ENCODE measurements around the gene HK1. TPM values are rescaled to one million over a fixed set of nuclear protein-coding genes. Genes with fewer than 3 reads are reported as not detected.

The HK1 gene
- total RNA-seq, 2 donors from 2014 or later, result 15.8 to 17.1 TPM

DNA sequence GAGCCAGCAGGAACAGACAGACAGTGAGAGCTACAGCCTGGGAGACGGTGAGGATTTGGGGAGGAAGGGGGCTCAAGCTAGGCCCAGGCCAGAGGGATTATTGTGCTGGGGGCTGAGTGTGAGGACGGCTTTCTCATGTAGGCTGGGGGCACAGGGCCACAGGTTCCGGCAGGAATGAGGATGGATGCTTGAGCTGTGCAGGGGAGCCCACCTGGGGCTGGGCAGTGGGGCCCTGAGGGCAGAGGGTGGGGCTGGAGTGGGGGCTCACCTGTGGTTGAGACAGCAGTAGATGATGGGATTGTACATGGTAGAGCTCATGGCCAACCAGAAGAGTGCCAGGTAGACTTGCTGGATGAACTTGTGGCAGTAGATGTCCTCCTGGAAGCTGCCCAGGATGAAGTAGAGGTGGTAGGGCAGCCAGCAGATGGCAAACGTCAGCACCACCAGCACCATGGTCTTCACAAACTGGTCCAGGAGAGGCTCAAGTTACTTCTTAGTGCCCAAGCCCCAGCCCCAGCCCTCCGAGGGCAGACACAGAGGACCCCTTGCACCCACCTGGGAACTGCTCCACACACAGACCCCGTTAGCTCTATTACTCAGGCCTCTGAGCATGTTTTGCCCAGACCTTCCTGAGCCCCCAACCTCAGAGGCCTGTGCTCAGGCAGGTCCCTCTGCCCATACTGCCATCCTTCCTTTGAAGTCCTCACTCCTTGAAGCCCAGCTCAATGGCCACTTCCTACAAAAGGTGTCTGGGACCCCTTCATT lies 128.7 kb downstream of the HK1 start:
- no peak for TF ChIP-seq POLR2A (IDR thresholded peaks at IDR 0.05)
- TF ChIP-seq, protein P1, sequence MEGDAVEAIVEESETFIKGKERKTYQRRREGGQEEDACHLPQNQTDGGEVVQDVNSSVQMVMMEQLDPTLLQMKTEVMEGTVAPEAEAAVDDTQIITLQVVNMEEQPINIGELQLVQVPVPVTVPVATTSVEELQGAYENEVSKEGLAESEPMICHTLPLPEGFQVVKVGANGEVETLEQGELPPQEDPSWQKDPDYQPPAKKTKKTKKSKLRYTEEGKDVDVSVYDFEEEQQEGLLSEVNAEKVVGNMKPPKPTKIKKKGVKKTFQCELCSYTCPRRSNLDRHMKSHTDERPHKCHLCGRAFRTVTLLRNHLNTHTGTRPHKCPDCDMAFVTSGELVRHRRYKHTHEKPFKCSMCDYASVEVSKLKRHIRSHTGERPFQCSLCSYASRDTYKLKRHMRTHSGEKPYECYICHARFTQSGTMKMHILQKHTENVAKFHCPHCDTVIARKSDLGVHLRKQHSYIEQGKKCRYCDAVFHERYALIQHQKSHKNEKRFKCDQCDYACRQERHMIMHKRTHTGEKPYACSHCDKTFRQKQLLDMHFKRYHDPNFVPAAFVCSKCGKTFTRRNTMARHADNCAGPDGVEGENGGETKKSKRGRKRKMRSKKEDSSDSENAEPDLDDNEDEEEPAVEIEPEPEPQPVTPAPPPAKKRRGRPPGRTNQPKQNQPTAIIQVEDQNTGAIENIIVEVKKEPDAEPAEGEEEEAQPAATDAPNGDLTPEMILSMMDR (IDR thresholded peaks at IDR 0.05), result no peak
- Histone ChIP-seq H3K4me1 (peaks cover 13% of the 10 kb centered on the region), H3K27me3 (no peaks in the 10 kb centered on the region), H3K36me3 (replicated peaks in 1 of 2; ENCODE audit: insufficient read depth in 1 of 2, low read depth in 2 of 2) (no peaks in the 10 kb centered on the region), H3K27ac (peak overlapping the region in 1 of 4 donors; percentile 11), H3K9me3 (no peaks in the 10 kb centered on the region), H3K4me3 (no peak overlapping the region)
- ATAC-seq (no peak), DNase-seq (no peak)
- 77 to 79% methylated on average over 5 to 6 of the region's 6 CpGs for WGBS, 2 donors
- intact Hi-C loops (cut with DNase I), result loop anchor here (10.0 kb wide), 1 partner anchor 228 kb away; the partner anchor contains the start of gene FAM241B

DNA sequence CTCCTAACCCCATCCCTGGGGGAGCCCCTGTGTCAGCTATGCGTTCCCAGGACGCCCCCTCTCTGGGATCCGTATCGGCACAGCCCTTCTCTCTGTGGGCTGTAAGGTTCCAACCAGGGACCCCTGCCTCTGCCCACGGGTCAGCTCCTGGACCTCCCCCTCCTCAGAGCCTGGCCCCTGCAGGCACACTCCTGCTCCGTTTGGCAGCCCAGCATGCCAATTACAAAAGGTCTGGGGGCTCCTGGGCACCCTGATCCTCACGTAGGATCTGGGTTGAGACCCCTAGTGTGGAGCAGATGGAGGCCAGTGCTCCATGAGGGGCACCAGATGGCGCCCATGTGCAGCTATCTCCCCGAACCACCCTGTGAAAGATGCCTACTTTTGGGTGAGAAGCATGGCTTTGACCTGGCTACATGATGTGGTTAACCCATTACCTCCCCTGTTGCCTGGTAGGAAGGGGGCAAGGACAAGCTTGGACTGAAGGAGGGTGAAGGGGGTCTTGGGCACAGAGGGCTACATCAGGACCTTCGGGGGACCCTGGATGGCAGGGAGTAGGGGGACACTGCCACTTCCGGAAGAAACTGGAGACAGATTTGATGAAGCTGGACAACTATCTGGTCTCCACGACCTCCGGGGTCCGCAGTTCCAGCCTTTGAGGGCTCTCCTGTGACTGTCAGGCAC lies 129.5 kb downstream of the HK1 start:
- intact Hi-C loops (cut with DNase I), result loop anchor here (10.0 kb wide), 1 partner anchor 227 kb away; the partner anchor contains the start of gene FAM241B
- ATAC-seq (no peak), DNase-seq (peak in 1 of 4 donors; percentile 31)
- 71 to 80% methylated on average over 9 to 14 of the region's 14 CpGs for WGBS, 2 donors
- Histone ChIP-seq H3K27ac (peak overlapping the region in 2 of 4 donors; percentile 61 to 77), H3K27me3 (no peaks in the 10 kb centered on the region), H3K4me1 (peaks cover 13% of the 10 kb centered on the region), H3K4me3 (no peak overlapping the region), H3K36me3 (replicated peaks in 1 of 2; ENCODE audit: insufficient read depth in 1 of 2, low read depth in 2 of 2) (no peaks in the 10 kb centered on the region), H3K9me3 (no peaks in the 10 kb centered on the region)
- TF ChIP-seq, protein P1 (IDR thresholded peaks at IDR 0.05), result peak in 1 of 7 experiments; percentile 18
- TF ChIP-seq POLR2A (IDR thresholded peaks at IDR 0.05), result no peak

DNA sequence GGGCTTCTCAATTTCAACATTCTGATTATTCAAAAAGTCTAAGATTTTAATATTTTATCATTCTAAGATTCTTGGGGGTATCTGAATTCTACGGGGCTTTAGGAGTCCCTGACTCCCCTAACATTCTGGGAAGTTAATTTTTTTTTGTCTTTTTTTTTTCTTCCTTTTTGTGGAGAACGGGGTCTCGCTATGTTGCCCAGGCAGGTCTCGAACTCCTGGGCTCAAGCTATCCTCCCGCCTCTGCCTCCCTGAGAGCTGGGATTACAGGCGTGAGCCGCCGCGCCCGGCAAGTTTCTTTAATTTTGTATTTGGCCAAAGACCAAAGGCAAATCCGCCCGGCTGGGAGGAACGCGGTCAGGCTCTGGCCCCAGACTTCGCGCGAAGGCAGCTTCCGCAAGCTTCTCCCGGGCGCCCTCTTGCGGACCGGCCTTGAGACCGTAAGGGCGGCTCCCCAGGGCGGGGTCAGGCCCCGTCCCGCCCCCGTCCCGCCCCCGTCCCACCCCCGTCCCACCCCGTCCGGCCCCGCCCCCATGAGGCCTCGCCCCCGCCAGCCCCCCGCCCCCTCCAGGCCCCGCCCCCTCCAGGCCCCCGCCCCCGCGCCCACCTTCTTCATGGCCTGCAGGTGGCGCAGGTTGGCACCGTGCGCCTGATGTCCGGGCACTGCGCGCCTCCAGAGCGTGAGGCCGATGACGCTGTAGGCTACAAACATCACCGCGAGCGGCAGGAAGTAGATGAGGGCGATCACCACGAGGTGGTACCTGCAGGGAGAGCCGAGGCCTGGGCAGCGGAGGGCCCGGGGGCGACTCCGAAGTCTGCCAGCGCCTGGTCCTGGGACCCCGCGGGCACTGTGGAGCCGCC lies 130.3 kb downstream of the HK1 start:
- peaks cover 13% of the 10 kb centered on the region for H3K4me1 ChIP-seq
- TF ChIP-seq, protein P1 (IDR thresholded peaks at IDR 0.05), result peak; percentile 54 to 89 (median 73)
- TF ChIP-seq POLR2A (IDR thresholded peaks at IDR 0.05), result peak; percentile 13 to 69 (median 62)
- WGBS, 2 donors, result 4 to 15% methylated on average over 19 to 53 of the region's 64 CpGs
- no peaks in the 10 kb centered on the region for H3K9me3 ChIP-seq
- ATAC-seq (peak; percentile 93), DNase-seq (peak; percentile 95 to 97 (median 96))
- H3K4me3 ChIP-seq, result no peak overlapping the region
- intact Hi-C loops (cut with DNase I), result loop anchor here (10.0 kb wide), 1 partner anchor 226 kb away; the partner anchor contains the start of gene FAM241B
- H3K27ac ChIP-seq, result peak overlapping the region; percentile 55 to 94 (median 88)
- no peaks in the 10 kb centered on the region for H3K27me3 ChIP-seq
- H3K36me3 ChIP-seq (replicated peaks in 1 of 2; ENCODE audit: insufficient read depth in 1 of 2, low read depth in 2 of 2), result no peaks in the 10 kb centered on the region

DNA sequence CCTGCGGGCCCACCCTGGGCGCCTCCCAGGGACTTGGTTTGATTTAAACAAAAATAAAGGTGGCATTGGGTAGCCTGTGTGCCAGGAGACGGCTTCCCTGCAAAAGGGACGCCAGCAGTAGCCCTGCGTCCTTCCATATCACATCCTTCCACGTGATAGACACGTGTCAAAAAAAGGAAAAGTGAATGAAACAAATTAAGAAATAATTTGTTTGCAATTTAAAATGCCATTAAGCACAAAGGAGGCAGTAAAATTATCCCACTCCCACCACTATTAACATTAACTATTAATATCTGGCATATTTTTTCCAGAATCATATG lies 130.8 kb downstream of the HK1 start:
- intact Hi-C loops (cut with DNase I), result loop anchor here (10.0 kb wide), 1 partner anchor 226 kb away; the partner anchor contains the start of gene FAM241B
- DNase-seq, result no peak
- 19 to 29% methylated on average over 7 of the region's 7 CpGs for WGBS, 2 donors

More for the DNA sequence above, 130.8 kb downstream of the HK1 start:
- Histone ChIP-seq H3K27ac (peak overlapping the region; percentile 55 to 94 (median 88)), H3K4me3 (no peak overlapping the region), H3K36me3 (replicated peaks in 1 of 2; ENCODE audit: insufficient read depth in 1 of 2, low read depth in 2 of 2) (no peaks in the 10 kb centered on the region), H3K27me3 (no peaks in the 10 kb centered on the region), H3K9me3 (no peaks in the 10 kb centered on the region), H3K4me1 (peaks cover 13% of the 10 kb centered on the region)
- ATAC-seq, result no peak
- TF ChIP-seq, protein P1 (IDR thresholded peaks at IDR 0.05), result no peak
- no peak for TF ChIP-seq POLR2A (IDR thresholded peaks at IDR 0.05)
